PFSK-1 (cell line): ENCODE data around the gene NFIX.

Source experiments
- FOXP2 ChIP-seq: optimal IDR thresholded peaks from 2 replicates; pipeline ENCODE3; 2011; ENCODE audit warnings: borderline replicate concordance, control low read depth, inconsistent platforms; ENCODE audit not compliant: insufficient read depth; ENCODE audit errors: extremely low read length, extremely low read depth
- POLR2AphosphoS5 ChIP-seq: IDR thresholded peaks from 2 replicates; pipeline ENCODE4 v1.6.1; 2012; ENCODE audit warnings: low read depth, mild to moderate bottlenecking, control low read depth, low read length, moderate library complexity
- REST ChIP-seq, 2 experiments: IDR thresholded peaks; 2 replicates each; pipeline versions ENCODE4 v1.6.1 to v1.8.0; 2011 to 2012; ENCODE audit warnings: low read depth in 2 of 2, low read length in 2 of 2, control low read depth in 1 of 2, inconsistent platforms in 1 of 2, mild to moderate bottlenecking in 1 of 2, moderate library complexity in 1 of 2; ENCODE audit not compliant: insufficient read depth in 1 of 2
- SIN3A ChIP-seq: IDR thresholded peaks from 2 replicates; pipeline ENCODE4 v1.6.1; 2012; ENCODE audit warnings: mild to moderate bottlenecking, low read length, moderate library complexity, borderline replicate concordance; ENCODE audit not compliant: insufficient read depth
- TAF1 ChIP-seq: IDR thresholded peaks from 2 replicates; pipeline ENCODE4 v1.6.1; 2012; ENCODE audit warnings: low read length, control low read depth, borderline replicate concordance; ENCODE audit not compliant: insufficient read depth

- TF ChIP-seq REST (IDR thresholded peaks at IDR 0.05; ENCODE audit: insufficient read depth in 1 of 2, low read depth in 2 of 2, low read length in 2 of 2) (no peak), POLR2AphosphoS5 (no peak), SIN3A (no peak), TAF1 (no peak), FOXP2 (no peak)
These were observed 39.3 kb upstream of the NFIX start for GRCh38 chr19:12955996-12956395.
